Common myeloid progenitor, CD34-positive (primary cell): ENCODE results near the gene MIF.
"Not testable (repeated sequence)": the region's sequence is repeated elsewhere in the genome, so short reads cannot be mapped to it uniquely, and the experiment has no call there.

Experiments
- CTCF ChIA-PET: fragments of 350-600 bp; sonication (Branson Sonifier 250); formaldehyde crosslinking; loops from one replicate; lab custom pipeline; 2021; ENCODE audit warnings: antibody characterized with exemption; lab: Charles Lee
- POLR2A ChIA-PET: fragments of 350-600 bp; sonication (Branson Sonifier 250); formaldehyde crosslinking; loops from one replicate; lab custom pipeline; 2021; ENCODE audit warnings: antibody characterized with exemption; lab: Charles Lee
- DNase-seq, 3 donors: peaks; one replicate each; pipeline versions ENCODE4 v3.0.0 to v3.0.0-alpha.2; 2013
- H3K27ac ChIP-seq, 2 experiments: 1 replicate in 1 of 2; 2 replicates in 1 of 2; pipeline ENCODE4 v1.7.0; 2013; ENCODE audit warnings: inconsistent platforms in 2 of 2, low read length in 2 of 2, mild to moderate bottlenecking in 2 of 2, low read depth in 1 of 2, moderate library complexity in 1 of 2; ENCODE audit not compliant: severe bottlenecking in 2 of 2, insufficient read depth in 1 of 2, poor library complexity in 1 of 2
- H3K27me3 ChIP-seq, 5 experiments: replicated peaks in 2 of 5; 1 replicate in 3 of 5; 2 replicates in 2 of 5; pipeline versions ENCODE4 v1.6.1 to v1.7.0; 2013; ENCODE audit warnings: low read length in 4 of 5, mild to moderate bottlenecking in 2 of 5, moderate library complexity in 2 of 5, inconsistent platforms in 1 of 5; ENCODE audit not compliant: insufficient read depth in 5 of 5, control insufficient read depth in 4 of 5
- H3K36me3 ChIP-seq, 4 experiments: 1 replicate in 2 of 4; 2 replicates in 2 of 4; pipeline versions ENCODE4 v1.6.1 to v1.7.0; 2013; ENCODE audit warnings: low read length in 3 of 4, control low read depth in 1 of 4, mild to moderate bottlenecking in 1 of 4; ENCODE audit not compliant: control insufficient read depth in 4 of 4, insufficient read depth in 4 of 4
- H3K4me1 ChIP-seq, 4 experiments: 1 replicate in 3 of 4; 2 replicates in 1 of 4; pipeline versions ENCODE4 v1.6.1 to v1.7.1; 2013; ENCODE audit warnings: low read length in 3 of 4, mild to moderate bottlenecking in 3 of 4, control low read depth in 1 of 4, inconsistent platforms in 1 of 4, moderate library complexity in 1 of 4; ENCODE audit not compliant: control insufficient read depth in 4 of 4, insufficient read depth in 4 of 4; ENCODE audit errors: control extremely low read depth in 1 of 4
- H3K4me3 ChIP-seq, 7 experiments: 1 replicate in 4 of 7; 2 replicates in 3 of 7; pipeline versions ENCODE4 v1.5.1 to v1.7.0; 2013; ENCODE audit warnings: mild to moderate bottlenecking in 7 of 7, low read length in 6 of 7, moderate library complexity in 6 of 7, inconsistent platforms in 2 of 7, low read depth in 2 of 7, control low read depth in 1 of 7; ENCODE audit not compliant: insufficient read depth in 4 of 7, control insufficient read depth in 1 of 7; ENCODE audit errors: extremely low read depth in 1 of 7
- H3K9me3 ChIP-seq, 5 experiments: 1 replicate in 4 of 5; 2 replicates in 1 of 5; pipeline versions ENCODE4 v1.6.1 to v1.7.1; 2013; ENCODE audit warnings: low read length in 4 of 5, mild to moderate bottlenecking in 2 of 5, inconsistent platforms in 1 of 5, low read depth in 1 of 5, moderate library complexity in 1 of 5; ENCODE audit not compliant: control insufficient read depth in 4 of 5, insufficient read depth in 2 of 5; ENCODE audit errors: control extremely low read depth in 1 of 5
- WGBS: methylation state at CpG from one replicate; pipeline ENCODE4 v1.1.5; 2013; ENCODE audit not compliant: insufficient coverage; 5-methylcytosine and 5-hydroxymethylcytosine counted together

The MIF gene

GRCh38 chr22:23900227-23900626 is 6.0 kb downstream of the MIF start:
- H3K27ac ChIP-seq, DNase-seq, H3K4me3 ChIP-seq, H3K9me3 ChIP-seq, CTCF ChIA-PET, POLR2A ChIA-PET, H3K27me3 ChIP-seq: not testable (repeated sequence)
- Histone ChIP-seq H3K36me3 (peaks cover 2 to 31% (median 13%) of the 10 kb centered on the region in 4 experiments), H3K4me1 (peaks cover 0 to 23% (median 11%) of the 10 kb centered on the region in 4 experiments)
- WGBS: 100% methylated on average over 2 of the region's 4 CpGs

DNA sequence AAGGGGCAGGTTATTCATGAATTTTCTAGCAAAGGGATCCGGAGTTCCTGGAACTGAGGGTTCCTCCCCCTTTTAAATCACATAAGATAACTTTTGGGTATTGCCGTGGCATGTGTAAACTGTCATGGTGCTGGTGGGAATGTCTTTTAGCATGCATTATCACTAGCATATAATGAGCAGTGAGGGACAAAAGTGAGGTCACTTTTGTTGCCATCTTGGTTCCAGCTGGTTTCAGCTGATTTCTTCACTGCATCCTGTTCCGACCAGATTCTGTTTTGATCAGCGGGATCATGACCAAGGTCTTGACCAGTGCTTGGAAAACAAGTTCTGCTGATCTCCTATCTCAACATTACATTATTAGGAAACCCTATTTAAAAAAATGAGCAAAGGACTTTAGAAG is 7.4 kb downstream of the MIF start:
- 100% methylated on average over 2 of the region's 4 CpGs for WGBS
- POLR2A ChIA-PET: no interaction called here
- Histone ChIP-seq H3K9me3 (no peaks in the 10 kb centered on the region), H3K27ac (no peak overlapping the region), H3K4me1 (peaks cover 0 to 11% (median 2%) of the 10 kb centered on the region in 4 experiments), H3K27me3 (no peaks in the 10 kb centered on the region), H3K36me3 (peaks cover 2 to 20% (median 7%) of the 10 kb centered on the region in 4 experiments), H3K4me3 (no peak overlapping the region)
- CTCF ChIA-PET: interaction anchor here (0.7 to 1.2 kb wide), 2 partner anchors 9 to 19 kb away, joined by 3 read pairs; no protein-coding TSS in a partner anchor
- no peak for DNase-seq

- WGBS: 83% methylated on average over 5 of the region's 8 CpGs
- Histone ChIP-seq H3K4me3 (no peak overlapping the region), H3K9me3 (no peaks in the 10 kb centered on the region), H3K4me1 (no peaks in the 10 kb centered on the region), H3K27me3 (no peaks in the 10 kb centered on the region), H3K36me3 (peaks cover 0 to 7% (median under 1%) of the 10 kb centered on the region in 4 experiments), H3K27ac (no peak overlapping the region)
- ChIA-PET CTCF (interaction anchor here (1.0 kb wide), 1 partner anchor 43 kb away, joined by 3 read pairs; no protein-coding TSS in a partner anchor), POLR2A (interaction anchor here (0.7 to 1.2 kb wide), 2 partner anchors 9 to 170 kb away, joined by 3 to 5 read pairs; partner anchors contain the start of gene MIF)
- DNase-seq: no peak
Measured at GRCh38 chr22:23903328-23903971, 9.3 kb downstream of the MIF start.

DNA sequence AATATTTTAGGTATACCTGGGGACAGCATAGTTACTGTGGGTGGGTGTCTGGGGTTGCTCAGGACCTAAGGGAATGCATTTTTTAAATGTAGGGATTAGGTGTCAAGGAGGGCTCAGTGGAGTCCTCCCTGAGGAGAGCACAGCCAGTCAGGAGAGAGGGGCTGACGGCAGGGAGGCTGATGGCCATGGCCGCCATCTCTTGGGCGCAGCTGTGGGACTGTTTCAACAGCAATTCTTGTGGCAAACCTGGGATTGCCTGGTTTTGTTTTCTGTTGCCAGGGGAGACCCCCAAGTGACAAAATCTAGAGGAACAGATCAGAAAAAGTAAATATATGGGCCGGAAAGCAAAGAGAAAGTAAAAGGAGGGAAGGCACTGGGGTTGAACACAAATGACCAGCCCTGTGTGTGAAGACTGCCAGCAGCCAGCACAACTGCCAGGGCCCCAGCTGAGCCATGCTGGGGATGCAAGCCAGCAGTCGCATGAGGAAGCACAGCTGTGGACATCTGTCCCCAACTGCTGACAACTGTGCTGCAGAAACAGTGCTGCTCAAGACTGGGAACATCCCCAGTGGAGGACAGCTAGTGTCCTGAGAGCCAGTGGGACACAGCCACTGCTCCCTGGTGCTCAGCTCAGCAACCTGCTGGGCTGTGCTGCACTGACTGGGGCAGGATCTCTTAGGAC is 10.5 kb downstream of the MIF start:
- ChIA-PET POLR2A (no interaction called here), CTCF (no interaction called here)
- Histone ChIP-seq H3K36me3 (peaks cover 0 to 3% (median under 1%) of the 10 kb centered on the region in 4 experiments), H3K27me3 (no peaks in the 10 kb centered on the region), H3K9me3 (no peaks in the 10 kb centered on the region), H3K4me3 (no peak overlapping the region), H3K27ac (no peak overlapping the region), H3K4me1 (no peaks in the 10 kb centered on the region)
- WGBS: 91% methylated on average over 4 of the region's 5 CpGs
- peak in 2 of 3 donors; percentile 29 to 63 for DNase-seq

- Histone ChIP-seq H3K9me3 (no peaks in the 10 kb centered on the region), H3K4me3 (no peak overlapping the region), H3K4me1 (no peaks in the 10 kb centered on the region), H3K27me3 (no peaks in the 10 kb centered on the region), H3K36me3 (peaks cover 0 to 3% (median under 1%) of the 10 kb centered on the region in 4 experiments), H3K27ac (no peak overlapping the region)
- no peak for DNase-seq
- ChIA-PET POLR2A (no interaction called here), CTCF (no interaction called here)
- 96% methylated on average over 4 of the region's 4 CpGs for WGBS
Measured at GRCh38 chr22:23906641-23907040, 12.5 kb downstream of the MIF start.

DNA sequence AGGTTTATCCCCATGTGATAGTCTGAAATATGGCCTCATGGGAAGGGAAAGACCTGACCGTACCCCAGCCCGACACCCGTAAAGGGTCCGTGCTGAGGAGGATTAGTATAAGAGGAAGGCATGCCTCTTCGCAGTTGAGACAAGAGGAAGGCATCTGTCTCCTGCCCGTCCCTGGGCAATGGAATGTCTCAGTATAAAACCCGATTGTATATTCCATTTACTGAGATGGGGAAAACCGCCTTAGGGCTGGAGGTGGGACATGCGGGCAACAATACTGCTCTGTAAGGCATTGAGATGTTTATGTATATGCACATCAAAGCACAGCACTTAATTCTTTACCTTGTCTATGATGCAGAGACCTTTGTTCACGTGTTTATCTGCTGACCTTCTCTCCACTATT is 13.2 kb downstream of the MIF start:
- 90% methylated on average over 4 of the region's 10 CpGs for WGBS
- H3K4me1 ChIP-seq, CTCF ChIA-PET, H3K27me3 ChIP-seq, POLR2A ChIA-PET, H3K36me3 ChIP-seq, H3K4me3 ChIP-seq, DNase-seq, H3K27ac ChIP-seq, H3K9me3 ChIP-seq: not testable (repeated sequence)
